Ectodermal cell (in vitro differentiated cells): ENCODE results near the gene TUBD1. TPM values are rescaled to one million over a fixed set of nuclear protein-coding genes. Genes with fewer than 3 reads are reported as not detected.
"Not testable (repeated sequence)": the region's sequence is repeated elsewhere in the genome, so short reads cannot be mapped to it uniquely, and the experiment has no call there.

Experiments
- H3K27ac ChIP-seq: 2 replicates; pipeline ENCODE4 v1.7.0; 2013; ENCODE audit warnings: mild to moderate bottlenecking, low read depth, low read length; ENCODE audit not compliant: insufficient read depth, poor library complexity, severe bottlenecking
- H3K27me3 ChIP-seq: 2 replicates; pipeline ENCODE4 v1.7.0; 2013; ENCODE audit warnings: mild to moderate bottlenecking, low read length; ENCODE audit not compliant: insufficient read depth, control insufficient read depth, poor library complexity, severe bottlenecking
- H3K36me3 ChIP-seq: one replicate; pipeline ENCODE4 v1.7.0; 2013; ENCODE audit warnings: low read length; ENCODE audit not compliant: control insufficient read depth, insufficient read depth
- H3K4me1 ChIP-seq: one replicate; pipeline ENCODE4 v1.7.0; 2013; ENCODE audit warnings: low read length; ENCODE audit not compliant: control insufficient read depth, insufficient read depth
- H3K4me3 ChIP-seq: 2 replicates; pipeline ENCODE4 v1.7.0; 2013; ENCODE audit warnings: low read depth, low read length, control low read depth; ENCODE audit not compliant: insufficient read depth
- H3K9me3 ChIP-seq: 2 replicates; pipeline ENCODE4 v1.7.0; 2013; ENCODE audit warnings: mild to moderate bottlenecking, low read length, moderate library complexity; ENCODE audit not compliant: control insufficient read depth
- WGBS, 2 experiments: methylation state at CpG; one replicate each; pipeline ENCODE4 v1.1.7; 2013; ENCODE audit warnings: missing lambda C conversion rate in 2 of 2; 5-methylcytosine and 5-hydroxymethylcytosine counted together
- polyA plus RNA-seq, 4 experiments: library from polyadenylated mRNA; stranded (reverse); fragments of 50-300 nt; gene quantifications; one replicate each; pipeline ENCODE4 v1.2.3, GENCODE V29; 2013

TUBD1 gene, protein sequence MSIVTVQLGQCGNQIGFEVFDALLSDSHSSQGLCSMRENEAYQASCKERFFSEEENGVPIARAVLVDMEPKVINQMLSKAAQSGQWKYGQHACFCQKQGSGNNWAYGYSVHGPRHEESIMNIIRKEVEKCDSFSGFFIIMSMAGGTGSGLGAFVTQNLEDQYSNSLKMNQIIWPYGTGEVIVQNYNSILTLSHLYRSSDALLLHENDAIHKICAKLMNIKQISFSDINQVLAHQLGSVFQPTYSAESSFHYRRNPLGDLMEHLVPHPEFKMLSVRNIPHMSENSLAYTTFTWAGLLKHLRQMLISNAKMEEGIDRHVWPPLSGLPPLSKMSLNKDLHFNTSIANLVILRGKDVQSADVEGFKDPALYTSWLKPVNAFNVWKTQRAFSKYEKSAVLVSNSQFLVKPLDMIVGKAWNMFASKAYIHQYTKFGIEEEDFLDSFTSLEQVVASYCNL
- polyA plus RNA-seq (2013, experiment 1 of 4): 25.3 TPM
- polyA plus RNA-seq (2013, experiment 2 of 4): 25.6 TPM
- polyA plus RNA-seq (2013, experiment 3 of 4): 22.3 TPM
- polyA plus RNA-seq (2013, experiment 4 of 4): 21.3 TPM

GRCh38 chr17:59892924-59893675 lies at the start of gene TUBD1, which contains the start of gene RPS6KB1:
Gene TUBD1, minus strand, starts transcription at chr17:59892943. Its CDS starts 1,941 bp downstream, at chr17:59891002.
Gene RPS6KB1, plus strand, starts transcription at chr17:59893121. Its CDS starts 64 bp downstream, at chr17:59893185.
- Histone ChIP-seq H3K27ac (no peak within 1 kb of the TSS), H3K4me3 (peak within 1 kb of the TSS; percentile 94), H3K4me1 (peaks cover 7% of the 10 kb centered on the region), H3K9me3 (no peaks in the 10 kb centered on the region), H3K27me3 (no peaks in the 10 kb centered on the region), H3K36me3 (no peaks in the 10 kb centered on the region)
- WGBS, 2 experiments: 0 to 1% methylated on average over 61 of the region's 61 CpGs

DNA sequence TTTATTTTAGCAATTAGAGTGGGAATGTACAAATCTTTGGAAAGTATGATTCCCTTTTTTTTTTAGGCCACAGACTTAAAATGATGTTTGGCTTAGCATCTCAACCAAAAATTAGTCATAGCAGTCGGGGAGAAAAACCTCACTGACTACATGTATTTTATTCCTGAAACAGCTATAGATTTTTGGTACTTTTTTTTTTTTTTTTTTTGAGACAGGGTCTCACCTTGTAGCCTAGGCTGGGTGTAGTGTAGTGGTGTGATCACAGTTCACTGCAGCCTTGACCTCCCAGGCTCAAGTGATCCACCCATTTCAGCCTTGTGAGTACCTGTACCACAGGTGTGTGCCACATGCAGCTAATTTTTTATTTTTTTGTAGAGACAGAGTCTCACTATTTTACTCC lies 48.4 kb upstream of the TUBD1 start:
- Histone ChIP-seq H3K27me3 (no peaks in the 10 kb centered on the region), H3K4me1 (no peaks in the 10 kb centered on the region), H3K9me3 (no peaks in the 10 kb centered on the region), H3K4me3 (no peak overlapping the region), H3K36me3 (peaks cover 4% of the 10 kb centered on the region), H3K27ac (no peak overlapping the region)
- 100% methylated on average over 1 of the region's 1 CpG for whole genome bisulfite sequencing, 2 experiments

DNA sequence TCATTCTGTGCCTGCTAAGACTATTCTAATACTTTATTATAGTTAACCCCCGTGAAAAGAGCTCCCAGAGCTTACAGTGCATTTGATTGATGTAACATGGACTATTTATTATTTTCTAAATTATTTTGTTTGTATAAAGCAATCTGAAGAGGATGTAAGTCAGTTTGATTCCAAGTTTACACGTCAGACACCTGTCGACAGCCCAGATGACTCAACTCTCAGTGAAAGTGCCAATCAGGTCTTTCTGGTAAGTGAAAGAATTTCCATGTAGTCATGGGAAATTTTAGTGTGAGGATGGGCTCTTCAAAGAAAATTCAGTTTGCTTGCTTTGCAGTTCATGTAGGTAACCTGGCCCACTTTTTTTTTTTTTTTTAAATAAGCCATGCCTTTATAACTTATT lies 48.0 kb upstream of the TUBD1 start:
- not testable (repeated sequence) for H3K27ac ChIP-seq, H3K36me3 ChIP-seq, H3K4me3 ChIP-seq, H3K9me3 ChIP-seq, H3K4me1 ChIP-seq, H3K27me3 ChIP-seq
- 91 to 98% methylated on average over 2 of the region's 3 CpGs for WGBS, 2 experiments

DNA sequence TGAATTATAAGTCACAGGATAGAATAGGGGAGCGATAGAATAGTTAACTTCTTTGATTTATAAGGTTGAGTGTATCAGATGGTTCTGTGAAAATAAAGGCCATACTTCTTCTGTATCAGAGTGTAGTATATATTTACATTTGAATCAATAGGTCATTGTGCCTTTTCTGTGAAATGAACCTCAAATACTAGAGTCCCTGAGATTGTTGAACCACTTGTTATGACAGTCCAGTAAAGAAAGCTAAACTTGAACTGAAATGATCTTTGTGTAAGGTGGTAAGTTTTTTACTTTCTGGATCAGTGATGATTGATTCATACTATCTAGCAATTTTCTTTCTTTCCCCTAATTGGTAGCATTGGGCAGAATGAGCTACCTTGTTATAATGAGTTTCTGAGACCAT lies 40.6 kb upstream of the TUBD1 start:
- not testable (repeated sequence) for H3K27me3 ChIP-seq, H3K4me3 ChIP-seq, H3K9me3 ChIP-seq, H3K27ac ChIP-seq, H3K4me1 ChIP-seq
- WGBS, 2 experiments: 100% methylated on average over 1 of the region's 1 CpG; no CpG with 5 or more reads in 1 of the 2 experiments
- H3K36me3 ChIP-seq: peaks cover 15% of the 10 kb centered on the region

DNA sequence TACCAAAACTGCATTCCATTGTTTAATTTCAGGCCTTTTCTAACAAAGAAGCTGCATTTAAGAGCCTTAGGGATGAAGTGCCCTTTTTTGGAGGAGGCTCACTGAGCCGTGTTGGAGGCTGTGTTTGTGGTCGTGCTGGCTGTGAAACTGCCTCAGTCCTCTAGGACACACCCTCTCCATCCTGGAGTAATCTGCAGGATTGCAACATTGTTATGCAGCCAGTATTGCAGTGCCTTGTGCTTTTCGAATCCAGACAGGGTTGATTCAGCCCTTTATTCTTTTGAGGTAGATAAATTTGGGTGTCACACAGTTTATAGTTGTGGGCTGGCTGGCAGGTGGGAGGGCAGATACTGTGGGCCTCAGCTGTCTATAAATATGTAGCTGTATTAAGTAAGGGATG lies 38.0 kb upstream of the TUBD1 start:
- not testable (repeated sequence) for H3K27me3 ChIP-seq, H3K9me3 ChIP-seq, H3K4me3 ChIP-seq, H3K4me1 ChIP-seq, H3K27ac ChIP-seq
- 85 to 94% methylated on average over 3 of the region's 3 CpGs for WGBS, 2 experiments
- H3K36me3 ChIP-seq: peaks cover 28% of the 10 kb centered on the region

GRCh38 chr17:59930121-59930520 lies 37.4 kb upstream of the TUBD1 start:
- not testable (repeated sequence) for H3K27me3 ChIP-seq, H3K4me1 ChIP-seq, H3K4me3 ChIP-seq, H3K27ac ChIP-seq, H3K9me3 ChIP-seq
- peaks cover 28% of the 10 kb centered on the region for H3K36me3 ChIP-seq
- 96 to 100% methylated on average over 2 of the region's 2 CpGs for WGBS, 2 experiments

DNA sequence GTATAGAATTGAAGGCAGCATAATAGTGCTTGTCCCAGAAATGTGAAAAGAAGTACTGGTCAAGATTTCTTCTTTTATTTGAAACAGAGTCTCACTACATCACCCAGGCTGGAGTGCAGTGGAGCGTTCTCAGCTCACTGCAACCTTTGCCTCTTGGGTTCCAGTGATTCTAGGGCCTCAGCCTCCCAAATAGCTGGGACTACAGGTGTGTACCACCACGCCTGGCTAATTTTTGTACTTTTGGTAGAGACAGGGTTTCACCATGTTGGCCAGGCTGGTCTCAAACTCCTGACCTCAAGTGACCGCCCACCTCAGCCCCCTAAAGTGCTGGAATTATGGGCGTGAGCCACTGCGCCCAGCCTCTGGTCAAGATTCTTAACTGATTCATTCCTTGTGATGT lies 27.9 kb upstream of the TUBD1 start:
- not testable (repeated sequence) for H3K36me3 ChIP-seq, H3K4me1 ChIP-seq, H3K4me3 ChIP-seq, H3K27ac ChIP-seq, H3K9me3 ChIP-seq, H3K27me3 ChIP-seq
- WGBS, 2 experiments: 95 to 96% methylated on average over 5 of the region's 5 CpGs

DNA sequence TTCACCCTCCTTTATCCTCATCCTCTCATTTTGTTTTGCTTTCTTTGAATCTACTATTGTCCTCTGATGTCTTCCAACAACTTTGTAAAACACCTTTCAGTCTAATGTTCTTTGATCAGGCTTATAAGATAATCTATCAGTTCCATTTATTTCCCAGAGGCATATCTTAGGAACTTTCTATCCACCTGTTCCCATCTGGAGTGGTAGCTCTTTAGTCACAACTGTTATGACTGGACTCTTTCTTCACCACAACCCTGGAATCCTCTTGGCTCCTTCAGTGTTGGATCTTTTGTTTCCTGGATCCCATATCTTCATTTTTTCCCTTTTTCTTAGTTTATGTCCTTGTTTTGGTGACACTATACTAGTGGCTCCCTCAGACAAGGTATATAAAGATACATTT lies 23.7 kb upstream of the TUBD1 start:
- Histone ChIP-seq H3K36me3 (no peaks in the 10 kb centered on the region), H3K9me3 (no peaks in the 10 kb centered on the region), H3K27ac (no peak overlapping the region), H3K4me1 (no peaks in the 10 kb centered on the region), H3K4me3 (no peak overlapping the region), H3K27me3 (no peaks in the 10 kb centered on the region)

GRCh38 chr17:59914274-59914854 lies 21.6 kb upstream of the TUBD1 start:
- Histone ChIP-seq H3K27me3 (no peaks in the 10 kb centered on the region), H3K36me3 (no peaks in the 10 kb centered on the region), H3K4me1 (no peaks in the 10 kb centered on the region), H3K27ac (no peak overlapping the region), H3K4me3 (no peak overlapping the region), H3K9me3 (no peaks in the 10 kb centered on the region)
- 100% methylated on average over 1 of the region's 1 CpG for WGBS, 2 experiments

- no peaks in the 10 kb centered on the region for H3K4me1 ChIP-seq
- H3K27ac ChIP-seq: no peak overlapping the region
- H3K27me3 ChIP-seq: no peaks in the 10 kb centered on the region
- no peaks in the 10 kb centered on the region for H3K9me3 ChIP-seq
- 95 to 100% methylated on average over 3 of the region's 3 CpGs for WGBS, 2 experiments
- no peaks in the 10 kb centered on the region for H3K36me3 ChIP-seq
- H3K4me3 ChIP-seq: no peak overlapping the region
Observed at GRCh38 chr17:59907467-59907866, 14.7 kb upstream of the TUBD1 start.
